Upper lobe of left lung (tissue), 6 donors: ENCODE results near the gene FGF5. TPM values are rescaled to one million over a fixed set of nuclear protein-coding genes. Genes with fewer than 3 reads are reported as not detected.
"Not testable (repeated sequence)": the region's sequence is repeated elsewhere in the genome, so short reads cannot be mapped to it uniquely, and the experiment has no call there.

Experiments used
- ATAC-seq, 2 donors: fragments of 200-7000 bp; cut with Tn5 transposase; one replicate each; pipeline ENCODE4 v1.9.1; 2022; ENCODE audit warnings: mild to moderate bottlenecking in 2 of 2, moderate library complexity in 2 of 2; ENCODE audit not compliant: low FRiP score in 2 of 2
- DNase-seq, 2 donors: peaks; one replicate each; pipeline ENCODE4 v3.0.0-alpha.2; 2019 to 2020
- H3K27ac ChIP-seq, 4 donors: fragments of 200-600 bp; sonication (generic); one replicate each; pipeline ENCODE4 v1.5.1; 2016 to 2019
- H3K27me3 ChIP-seq, 4 donors: fragments of 200-600 bp; sonication (generic); one replicate each; pipeline ENCODE4 v1.5.1; 2017 to 2019
- H3K36me3 ChIP-seq, 4 donors: fragments of 200-600 bp; sonication (generic); one replicate each; pipeline ENCODE4 v1.5.1; 2016 to 2019
- H3K4me1 ChIP-seq, 4 donors: fragments of 200-600 bp; sonication (generic); one replicate each; pipeline ENCODE4 v1.5.1; 2018 to 2019
- H3K4me3 ChIP-seq, 4 donors: fragments of 200-600 bp; sonication (generic); one replicate each; pipeline ENCODE4 v1.5.1; 2017 to 2019; ENCODE audit warnings: mild to moderate bottlenecking in 2 of 4, moderate library complexity in 1 of 4
- H3K9me3 ChIP-seq, 4 donors: fragments of 200-600 bp; sonication (generic); one replicate each; pipeline ENCODE4 v1.5.1; 2018 to 2019
- EP300 ChIP-seq, 4 donors: sonication (generic); formaldehyde crosslinking; IDR thresholded peaks; one replicate each; pipeline ENCODE4 v1.5.1; 2017; ENCODE audit warnings: antibody characterized with exemption in 4 of 4, control low read depth in 2 of 4
- POLR2A ChIP-seq, 4 donors: fragments of 450-650 bp; IDR thresholded peaks; one replicate each; pipeline ENCODE4 v1.5.1; 2016 to 2017; ENCODE audit warnings: antibody characterized with exemption in 4 of 4, mild to moderate bottlenecking in 2 of 4
- POLR2AphosphoS5 ChIP-seq, 2 donors: sonication (generic); formaldehyde crosslinking; IDR thresholded peaks; one replicate each; pipeline ENCODE4 v1.5.1; 2017; ENCODE audit warnings: antibody characterized with exemption in 2 of 2
- WGBS, 2 donors: methylation state at CpG; one replicate each; pipeline ENCODE4 v1.1.5; 2017 to 2018; 5-methylcytosine and 5-hydroxymethylcytosine counted together
- total RNA-seq, 6 donors: library from RNA; depleted of rRNA in 4 of 6; stranded (reverse); fragments of >200 nt in 4 of 6; gene quantifications; one replicate each; pipeline versions ENCODE4 v1.1.0 to v1.2.1, GENCODE V29; 2016 to 2021
- TF ChIP-seq, protein P1 (sequence below), 6 experiments: fragments of 450-650 bp in 4 of 6; fragments of 200-600 bp in 2 of 6; sonication (generic) in 2 of 6; IDR thresholded peaks; one replicate each; pipeline ENCODE4 v1.5.1; 2016 to 2019; ENCODE audit warnings: antibody characterized with exemption in 6 of 6
- donor health status: DM: no; HTN: no; CAD: no; lungs with moderate emphysema.
- donor health status: DM: no; HTN: yes; CAD: no; lungs with severe emphysema.

The FGF5 gene
- total RNA-seq, 6 donors from 2014 or later, result not detected

GRCh38 chr4:80309294-80310004 lies 43.0 kb downstream of the FGF5 start:
- TF ChIP-seq POLR2A (IDR thresholded peaks at IDR 0.05), result no peak
- TF ChIP-seq POLR2AphosphoS5 (IDR thresholded peaks at IDR 0.05), result no peak
- TF ChIP-seq EP300 (IDR thresholded peaks at IDR 0.05), result no peak
- TF ChIP-seq, protein P1, sequence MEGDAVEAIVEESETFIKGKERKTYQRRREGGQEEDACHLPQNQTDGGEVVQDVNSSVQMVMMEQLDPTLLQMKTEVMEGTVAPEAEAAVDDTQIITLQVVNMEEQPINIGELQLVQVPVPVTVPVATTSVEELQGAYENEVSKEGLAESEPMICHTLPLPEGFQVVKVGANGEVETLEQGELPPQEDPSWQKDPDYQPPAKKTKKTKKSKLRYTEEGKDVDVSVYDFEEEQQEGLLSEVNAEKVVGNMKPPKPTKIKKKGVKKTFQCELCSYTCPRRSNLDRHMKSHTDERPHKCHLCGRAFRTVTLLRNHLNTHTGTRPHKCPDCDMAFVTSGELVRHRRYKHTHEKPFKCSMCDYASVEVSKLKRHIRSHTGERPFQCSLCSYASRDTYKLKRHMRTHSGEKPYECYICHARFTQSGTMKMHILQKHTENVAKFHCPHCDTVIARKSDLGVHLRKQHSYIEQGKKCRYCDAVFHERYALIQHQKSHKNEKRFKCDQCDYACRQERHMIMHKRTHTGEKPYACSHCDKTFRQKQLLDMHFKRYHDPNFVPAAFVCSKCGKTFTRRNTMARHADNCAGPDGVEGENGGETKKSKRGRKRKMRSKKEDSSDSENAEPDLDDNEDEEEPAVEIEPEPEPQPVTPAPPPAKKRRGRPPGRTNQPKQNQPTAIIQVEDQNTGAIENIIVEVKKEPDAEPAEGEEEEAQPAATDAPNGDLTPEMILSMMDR (IDR thresholded peaks at IDR 0.05), result no peak

GRCh38 chr4:80311130-80311529 lies 44.7 kb downstream of the FGF5 start:
- TF ChIP-seq EP300 (IDR thresholded peaks at IDR 0.05) (no peak), POLR2AphosphoS5 (IDR thresholded peaks at IDR 0.05) (no peak), POLR2A (IDR thresholded peaks at IDR 0.05) (no peak)
- TF ChIP-seq, protein P1 (IDR thresholded peaks at IDR 0.05), result no peak
- no peaks in the 10 kb centered on the region for H3K27me3 ChIP-seq
- DNase-seq (no peak), ATAC-seq (no peak)
- H3K36me3 ChIP-seq, result no peaks in the 10 kb centered on the region
- H3K4me3 ChIP-seq, result no peak overlapping the region
- no peaks in the 10 kb centered on the region for H3K4me1 ChIP-seq
- no peaks in the 10 kb centered on the region for H3K9me3 ChIP-seq
- WGBS, 2 donors, result 85% methylated on average over 3 of the region's 3 CpGs
- no peak overlapping the region for H3K27ac ChIP-seq

More at GRCh38 chr4:80309294-80310004, 43.0 kb downstream of the FGF5 start:
- Histone ChIP-seq H3K9me3 (no peaks in the 10 kb centered on the region), H3K27ac (no peak overlapping the region), H3K4me1 (no peaks in the 10 kb centered on the region), H3K4me3 (no peak overlapping the region), H3K36me3 (no peaks in the 10 kb centered on the region), H3K27me3 (no peaks in the 10 kb centered on the region)
- WGBS, 2 donors, result 84 to 88% methylated on average over 4 to 5 of the region's 5 CpGs
- ATAC-seq, result no peak
- DNase-seq, result no peak

GRCh38 chr4:80312124-80312523 lies 45.7 kb downstream of the FGF5 start:
- Histone ChIP-seq H3K27me3 (no peaks in the 10 kb centered on the region), H3K4me1 (no peaks in the 10 kb centered on the region), H3K27ac (no peak overlapping the region), H3K9me3 (no peaks in the 10 kb centered on the region), H3K4me3 (no peak overlapping the region), H3K36me3 (no peaks in the 10 kb centered on the region)
- TF ChIP-seq POLR2A (IDR thresholded peaks at IDR 0.05), result no peak
- WGBS, 2 donors, result 76 to 87% methylated on average over 1 of the region's 1 CpG
- DNase-seq, result no peak
- ATAC-seq, result no peak

DNA sequence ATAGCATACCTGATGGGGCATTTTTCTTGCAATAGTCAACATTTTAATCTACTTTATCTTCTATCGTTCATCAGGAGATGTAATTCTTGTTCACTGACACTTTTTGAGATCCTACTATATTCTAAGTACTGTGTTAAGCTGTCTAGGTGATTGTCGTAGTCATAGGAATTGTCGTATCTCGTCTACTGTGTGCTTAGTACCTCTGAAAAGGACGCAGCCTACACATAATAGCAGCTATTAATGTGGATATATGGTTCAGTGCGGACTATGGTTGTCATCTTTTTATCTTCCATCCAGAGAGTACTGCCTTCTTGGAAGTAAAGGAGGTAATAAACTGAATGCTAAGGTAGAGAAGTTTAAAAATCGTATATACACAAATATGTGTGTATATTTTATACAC lies 47.2 kb downstream of the FGF5 start:
- H3K36me3 ChIP-seq, result no peaks in the 10 kb centered on the region
- no peak for DNase-seq
- no peak for ATAC-seq
- H3K9me3 ChIP-seq, result no peaks in the 10 kb centered on the region
- no peak overlapping the region for H3K27ac ChIP-seq
- no peaks in the 10 kb centered on the region for H3K4me1 ChIP-seq
- no peak overlapping the region for H3K4me3 ChIP-seq
- no peaks in the 10 kb centered on the region for H3K27me3 ChIP-seq
- TF ChIP-seq POLR2AphosphoS5 (IDR thresholded peaks at IDR 0.05), result no peak
- TF ChIP-seq, protein P1 (IDR thresholded peaks at IDR 0.05), result no peak
- TF ChIP-seq EP300 (IDR thresholded peaks at IDR 0.05), result no peak
- TF ChIP-seq POLR2A (IDR thresholded peaks at IDR 0.05), result no peak
- 74 to 85% methylated on average over 7 of the region's 7 CpGs for WGBS, 2 donors

DNA sequence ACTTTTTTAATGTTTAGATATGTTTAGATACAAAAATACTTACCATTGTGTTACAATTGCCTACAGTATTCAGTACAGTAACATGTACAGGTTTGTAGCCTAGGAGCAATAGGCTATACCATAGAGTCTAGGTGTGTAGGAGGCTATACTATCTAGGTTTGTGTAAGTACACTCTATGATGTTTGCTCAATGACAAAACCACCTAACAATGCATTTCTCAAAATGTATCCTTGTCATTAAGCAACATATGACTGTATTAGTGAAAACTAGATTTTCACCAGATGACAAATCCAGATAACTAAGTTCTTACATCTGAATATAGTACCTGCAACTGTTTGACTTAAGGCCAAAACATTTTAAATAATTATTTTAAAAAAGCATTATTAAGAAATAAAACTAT lies 49.4 kb downstream of the FGF5 start:
- not testable (repeated sequence) for H3K27ac ChIP-seq, H3K36me3 ChIP-seq, H3K4me3 ChIP-seq, H3K9me3 ChIP-seq, H3K4me1 ChIP-seq, DNase-seq, H3K27me3 ChIP-seq, ATAC-seq

GRCh38 chr4:80321341-80321740 lies 54.9 kb downstream of the FGF5 start:
- peak in 1 of 2 donors; percentile 50 for DNase-seq
- no peak for ATAC-seq
- TF ChIP-seq, protein P1 (IDR thresholded peaks at IDR 0.05), result no peak
- TF ChIP-seq POLR2AphosphoS5 (IDR thresholded peaks at IDR 0.05) (no peak), POLR2A (IDR thresholded peaks at IDR 0.05) (no peak)
- WGBS, 2 donors, result 92% methylated on average over 6 to 8 of the region's 8 CpGs
- Histone ChIP-seq H3K9me3 (no peaks in the 10 kb centered on the region), H3K4me3 (no peak overlapping the region), H3K36me3 (no peaks in the 10 kb centered on the region), H3K27ac (no peak overlapping the region), H3K4me1 (no peaks in the 10 kb centered on the region), H3K27me3 (no peaks in the 10 kb centered on the region)
